HEK293 (cell line): ENCODE data around the gene GCAT.
A peak's percentile ranks its signal among the peaks of the same experiment; 100 is the strongest.

Source experiments
- BCL11A ChIP-seq: fragments of 450-650 bp; formaldehyde crosslinking; IDR thresholded peaks from 2 replicates; pipeline ENCODE4 v1.5.1; 2016; ENCODE audit warnings: low read depth, missing biosample characterization, missing genetic modification characterization
- EGR2 ChIP-seq: fragments of 450-650 bp; formaldehyde crosslinking; IDR thresholded peaks from 2 replicates; pipeline ENCODE4 v1.5.1; 2016; ENCODE audit warnings: low read depth, missing biosample characterization, missing genetic modification characterization
- GLI4 ChIP-seq: fragments of 450-650 bp; formaldehyde crosslinking; IDR thresholded peaks from 2 replicates; pipeline ENCODE4 v1.5.1; 2016; ENCODE audit warnings: missing biosample characterization, missing genetic modification characterization
- GLIS1 ChIP-seq: fragments of 450-650 bp; formaldehyde crosslinking; IDR thresholded peaks from 2 replicates; pipeline ENCODE4 v1.5.1; 2016; ENCODE audit warnings: missing biosample characterization, missing genetic modification characterization
- GLIS2 ChIP-seq: fragments of 450-650 bp; formaldehyde crosslinking; IDR thresholded peaks from 2 replicates; pipeline ENCODE4 v1.5.1; 2016; ENCODE audit warnings: missing biosample characterization, missing genetic modification characterization
- SCRT2 ChIP-seq: fragments of 450-650 bp; formaldehyde crosslinking; IDR thresholded peaks from 2 replicates; pipeline ENCODE4 v1.5.1; 2016; ENCODE audit warnings: missing biosample characterization, missing genetic modification characterization
- SETDB1 ChIP-seq: IDR thresholded peaks from one replicate; pipeline ENCODE4 v1.6.1; 2017; ENCODE audit warnings: mild to moderate bottlenecking, low read length, moderate library complexity, mixed read lengths; ENCODE audit not compliant: insufficient read length
- SP3 ChIP-seq: fragments of 450-650 bp; formaldehyde crosslinking; IDR thresholded peaks from 2 replicates; pipeline ENCODE4 v1.5.1; 2016; ENCODE audit warnings: missing biosample characterization, missing genetic modification characterization
- TCF7L2 ChIP-seq: IDR thresholded peaks from 2 replicates; pipeline ENCODE4 v1.6.1; 2011; ENCODE audit warnings: low read depth, mild to moderate bottlenecking, inconsistent platforms, low read length, moderate library complexity, borderline replicate concordance
- ZBTB17 ChIP-seq: fragments of 450-650 bp; formaldehyde crosslinking; IDR thresholded peaks from 2 replicates; pipeline ENCODE4 v1.5.1; 2016; ENCODE audit warnings: missing biosample characterization, missing genetic modification characterization
- ZBTB21 ChIP-seq: fragments of 450-650 bp; formaldehyde crosslinking; IDR thresholded peaks from 2 replicates; pipeline ENCODE4 v1.5.1; 2017; ENCODE audit warnings: missing biosample characterization, missing genetic modification characterization
- ZBTB7A ChIP-seq: fragments of 450-650 bp; formaldehyde crosslinking; IDR thresholded peaks from 2 replicates; pipeline ENCODE4 v1.5.1; 2016; ENCODE audit warnings: low read depth, missing biosample characterization, missing genetic modification characterization
- ZNF121 ChIP-seq: fragments of 450-650 bp; formaldehyde crosslinking; IDR thresholded peaks from 2 replicates; pipeline ENCODE4 v1.5.1; 2016; ENCODE audit warnings: missing biosample characterization, missing genetic modification characterization
- ZNF214 ChIP-seq: fragments of 450-650 bp; formaldehyde crosslinking; IDR thresholded peaks from 2 replicates; pipeline ENCODE4 v1.5.1; 2017; ENCODE audit warnings: missing biosample characterization, mild to moderate bottlenecking, missing genetic modification characterization, borderline replicate concordance
- ZNF221 ChIP-seq: fragments of 450-650 bp; formaldehyde crosslinking; IDR thresholded peaks from 2 replicates; pipeline ENCODE4 v1.5.1; 2017; ENCODE audit warnings: missing biosample characterization, missing genetic modification characterization, borderline replicate concordance
- ZNF335 ChIP-seq: fragments of 450-650 bp; formaldehyde crosslinking; conservative IDR thresholded peaks from 2 replicates; pipeline ENCODE4 v1.5.1; 2016; ENCODE audit warnings: missing biosample characterization, missing genetic modification characterization
- ZNF341 ChIP-seq: fragments of 450-650 bp; formaldehyde crosslinking; IDR thresholded peaks from 2 replicates; pipeline ENCODE4; 2016; ENCODE audit warnings: low read depth, missing biosample characterization, missing genetic modification characterization
- ZNF544 ChIP-seq: fragments of 450-650 bp; formaldehyde crosslinking; IDR thresholded peaks from 2 replicates; pipeline ENCODE4 v1.5.0; 2017; ENCODE audit warnings: missing biosample characterization, missing genetic modification characterization
- ZNF558 ChIP-seq: fragments of 450-650 bp; formaldehyde crosslinking; IDR thresholded peaks from 2 replicates; pipeline ENCODE4 v1.5.1; 2016; ENCODE audit warnings: missing biosample characterization, missing genetic modification characterization
- ZNF596 ChIP-seq: fragments of 450-650 bp; IDR thresholded peaks from 2 replicates; pipeline ENCODE4 v1.5.0; 2018; ENCODE audit warnings: missing biosample characterization, mild to moderate bottlenecking, missing genetic modification characterization, moderate library complexity
- ZNF629 ChIP-seq: fragments of 450-650 bp; formaldehyde crosslinking; IDR thresholded peaks from 2 replicates; pipeline ENCODE4 v1.5.1; 2017; ENCODE audit warnings: missing biosample characterization, missing genetic modification characterization
- ZNF660 ChIP-seq: fragments of 450-650 bp; IDR thresholded peaks from 2 replicates; pipeline ENCODE4 v1.5.1; 2018; ENCODE audit warnings: missing biosample characterization, mild to moderate bottlenecking, missing genetic modification characterization
- ZNF664 ChIP-seq: fragments of 450-650 bp; formaldehyde crosslinking; IDR thresholded peaks from 2 replicates; pipeline ENCODE4 v1.5.1; 2016; ENCODE audit warnings: missing biosample characterization, missing genetic modification characterization
- ZNF76 ChIP-seq: fragments of 450-650 bp; formaldehyde crosslinking; IDR thresholded peaks from 2 replicates; pipeline ENCODE4; 2016; ENCODE audit warnings: low read depth, missing biosample characterization, missing genetic modification characterization, borderline replicate concordance
- ZNF830 ChIP-seq: fragments of 450-650 bp; IDR thresholded peaks from 2 replicates; pipeline ENCODE4 v1.5.0; 2018; ENCODE audit warnings: missing biosample characterization, missing genetic modification characterization, low read depth, mild to moderate bottlenecking, moderate library complexity
- TF ChIP-seq, protein P1 (sequence below): fragments of 450-650 bp; formaldehyde crosslinking; IDR thresholded peaks from 2 replicates; pipeline ENCODE4 v1.5.1; 2016; ENCODE audit warnings: missing biosample characterization, missing genetic modification characterization
- TF ChIP-seq, protein P2 (sequence below): fragments of 450-650 bp; formaldehyde crosslinking; IDR thresholded peaks from 2 replicates; pipeline ENCODE4 v1.5.1; 2017; ENCODE audit warnings: missing biosample characterization, missing genetic modification characterization
- TF ChIP-seq, protein P3 (sequence below): fragments of 450-650 bp; formaldehyde crosslinking; IDR thresholded peaks from 2 replicates; pipeline ENCODE4 v1.5.1; 2016; ENCODE audit warnings: missing biosample characterization, missing genetic modification characterization
- TF ChIP-seq, protein P4 (sequence below): fragments of 450-650 bp; formaldehyde crosslinking; IDR thresholded peaks from 2 replicates; pipeline ENCODE4 v1.5.1; 2016; ENCODE audit warnings: missing biosample characterization, missing genetic modification characterization, low read depth
- TF ChIP-seq, protein P5 (sequence below): fragments of 450-650 bp; formaldehyde crosslinking; IDR thresholded peaks from 2 replicates; pipeline ENCODE4 v1.5.1; 2016; ENCODE audit warnings: missing biosample characterization, missing genetic modification characterization

The GCAT gene

DNA sequence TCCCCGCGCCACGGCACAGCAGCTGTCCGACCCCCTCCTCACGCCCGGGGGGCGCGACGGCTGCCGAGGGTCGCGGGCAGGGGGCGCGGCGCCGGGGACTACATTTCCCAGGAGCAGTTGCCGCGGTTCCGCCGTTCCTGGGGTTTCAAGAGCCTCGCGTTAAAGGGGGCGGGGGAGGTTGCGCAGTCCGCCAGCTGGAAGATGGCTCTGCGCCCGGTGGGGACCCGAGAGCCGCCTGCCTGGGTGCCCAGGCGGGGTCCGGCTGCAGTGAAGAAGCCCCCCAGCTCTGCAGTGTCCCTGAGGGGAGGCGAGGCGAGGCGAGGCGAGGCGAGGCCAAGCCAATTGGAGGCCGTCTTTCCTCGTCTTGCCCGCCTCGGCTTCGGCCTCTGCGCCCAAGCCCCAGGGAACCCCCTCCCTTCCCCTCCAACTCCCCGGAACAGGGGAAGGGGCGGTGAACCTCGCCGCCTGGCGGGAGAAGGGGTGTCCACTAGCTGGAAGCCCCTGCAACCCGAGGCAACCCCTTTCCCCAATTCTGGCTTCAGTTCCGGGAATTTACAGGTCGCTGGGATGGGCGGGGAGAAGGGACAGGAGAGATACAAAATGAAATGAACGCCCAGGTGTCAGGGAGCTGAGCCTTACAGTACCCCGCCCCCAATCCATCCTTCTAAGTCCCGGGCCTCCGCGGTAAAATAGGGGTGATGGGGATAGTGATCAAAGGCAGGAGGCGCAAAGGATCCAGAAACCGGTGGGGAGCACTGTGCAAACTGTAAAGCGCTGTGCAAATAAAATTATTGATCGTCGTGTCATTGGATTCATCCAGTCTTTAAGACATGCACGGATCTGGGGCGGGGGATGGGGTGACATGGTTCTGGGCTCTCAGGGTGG lies 5.2 kb upstream of the GCAT start (continued):
- TF ChIP-seq ZNF214 (tag by site-specific recombination), result no peak
- TF ChIP-seq, protein P1, sequence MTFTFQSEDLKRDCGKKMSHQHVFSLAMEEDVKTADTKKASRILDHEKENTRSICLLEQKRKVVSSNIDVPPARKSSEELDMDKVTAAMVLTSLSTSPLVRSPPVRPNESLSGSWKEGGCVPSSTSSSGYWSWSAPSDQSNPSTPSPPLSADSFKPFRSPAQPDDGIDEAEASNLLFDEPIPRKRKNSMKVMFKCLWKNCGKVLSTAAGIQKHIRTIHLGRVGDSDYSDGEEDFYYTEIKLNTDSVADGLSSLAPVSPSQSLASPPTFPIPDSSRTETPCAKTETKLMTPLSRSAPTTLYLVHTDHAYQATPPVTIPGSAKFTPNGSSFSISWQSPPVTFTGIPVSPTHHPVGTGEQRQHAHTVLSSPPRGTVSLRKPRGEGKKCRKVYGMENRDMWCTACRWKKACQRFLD (tag by site-specific recombination), result no peak
- no peak for TF ChIP-seq ZBTB21 (tag by site-specific recombination)
- TF ChIP-seq ZNF830 (tag by site-specific recombination), result no peak
- TF ChIP-seq ZNF76 (tag by site-specific recombination), result peak; percentile 87
- no peak for TF ChIP-seq TCF7L2
- TF ChIP-seq ZNF341 (tag by site-specific recombination), result peak; percentile 89
- TF ChIP-seq ZBTB17, result peak; percentile 54; the same call in 1 of the 2 replicates
- peak; percentile 76; the same call in 1 of the 2 replicates for TF ChIP-seq ZBTB7A
- no peak for TF ChIP-seq ZNF558 (tag by site-specific recombination)
- TF ChIP-seq ZNF544 (tag by site-specific recombination), result no peak
- TF ChIP-seq SETDB1, result no peak
- peak; percentile 67 for TF ChIP-seq GLIS2
- TF ChIP-seq EGR2 (tag by site-specific recombination), result peak; percentile 38
- TF ChIP-seq ZNF335 (tag by site-specific recombination), result peak; percentile 92
- TF ChIP-seq, protein P2, sequence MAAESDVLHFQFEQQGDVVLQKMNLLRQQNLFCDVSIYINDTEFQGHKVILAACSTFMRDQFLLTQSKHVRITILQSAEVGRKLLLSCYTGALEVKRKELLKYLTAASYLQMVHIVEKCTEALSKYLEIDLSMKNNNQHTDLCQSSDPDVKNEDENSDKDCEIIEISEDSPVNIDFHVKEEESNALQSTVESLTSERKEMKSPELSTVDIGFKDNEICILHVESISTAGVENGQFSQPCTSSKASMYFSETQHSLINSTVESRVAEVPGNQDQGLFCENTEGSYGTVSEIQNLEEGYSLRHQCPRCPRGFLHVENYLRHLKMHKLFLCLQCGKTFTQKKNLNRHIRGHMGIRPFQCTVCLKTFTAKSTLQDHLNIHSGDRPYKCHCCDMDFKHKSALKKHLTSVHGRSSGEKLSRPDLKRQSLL (tag by site-specific recombination), result no peak
- no peak for TF ChIP-seq BCL11A (tag by site-specific recombination)
- TF ChIP-seq, protein P3, sequence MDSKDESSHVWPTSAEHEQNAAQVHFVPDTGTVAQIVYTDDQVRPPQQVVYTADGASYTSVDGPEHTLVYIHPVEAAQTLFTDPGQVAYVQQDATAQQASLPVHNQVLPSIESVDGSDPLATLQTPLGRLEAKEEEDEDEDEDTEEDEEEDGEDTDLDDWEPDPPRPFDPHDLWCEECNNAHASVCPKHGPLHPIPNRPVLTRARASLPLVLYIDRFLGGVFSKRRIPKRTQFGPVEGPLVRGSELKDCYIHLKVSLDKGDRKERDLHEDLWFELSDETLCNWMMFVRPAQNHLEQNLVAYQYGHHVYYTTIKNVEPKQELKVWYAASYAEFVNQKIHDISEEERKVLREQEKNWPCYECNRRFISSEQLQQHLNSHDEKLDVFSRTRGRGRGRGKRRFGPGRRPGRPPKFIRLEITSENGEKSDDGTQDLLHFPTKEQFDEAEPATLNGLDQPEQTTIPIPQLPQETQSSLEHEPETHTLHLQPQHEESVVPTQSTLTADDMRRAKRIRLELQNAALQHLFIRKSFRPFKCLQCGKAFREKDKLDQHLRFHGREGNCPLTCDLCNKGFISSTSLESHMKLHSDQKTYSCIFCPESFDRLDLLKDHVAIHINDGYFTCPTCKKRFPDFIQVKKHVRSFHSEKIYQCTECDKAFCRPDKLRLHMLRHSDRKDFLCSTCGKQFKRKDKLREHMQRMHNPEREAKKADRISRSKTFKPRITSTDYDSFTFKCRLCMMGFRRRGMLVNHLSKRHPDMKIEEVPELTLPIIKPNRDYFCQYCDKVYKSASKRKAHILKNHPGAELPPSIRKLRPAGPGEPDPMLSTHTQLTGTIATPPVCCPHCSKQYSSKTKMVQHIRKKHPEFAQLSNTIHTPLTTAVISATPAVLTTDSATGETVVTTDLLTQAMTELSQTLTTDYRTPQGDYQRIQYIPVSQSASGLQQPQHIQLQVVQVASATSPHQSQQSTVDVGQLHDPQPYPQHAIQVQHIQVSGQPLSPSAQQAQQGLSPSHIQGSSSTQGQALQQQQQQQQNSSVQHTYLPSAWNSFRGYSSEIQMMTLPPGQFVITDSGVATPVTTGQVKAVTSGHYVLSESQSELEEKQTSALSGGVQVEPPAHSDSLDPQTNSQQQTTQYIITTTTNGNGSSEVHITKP (tag by site-specific recombination), result peak; percentile 83
- no peak for TF ChIP-seq ZNF121
- TF ChIP-seq ZNF660, result no peak; the same call in 1 of the 2 replicates
- TF ChIP-seq ZNF664 (tag by site-specific recombination), result no peak
- no peak; the same call in none of the 2 replicates for TF ChIP-seq ZNF629
- peak; percentile 7; the same call in 1 of the 2 replicates for TF ChIP-seq SCRT2 (tag by site-specific recombination)
- no peak for TF ChIP-seq ZNF596 (tag by site-specific recombination)
- TF ChIP-seq, protein P4, sequence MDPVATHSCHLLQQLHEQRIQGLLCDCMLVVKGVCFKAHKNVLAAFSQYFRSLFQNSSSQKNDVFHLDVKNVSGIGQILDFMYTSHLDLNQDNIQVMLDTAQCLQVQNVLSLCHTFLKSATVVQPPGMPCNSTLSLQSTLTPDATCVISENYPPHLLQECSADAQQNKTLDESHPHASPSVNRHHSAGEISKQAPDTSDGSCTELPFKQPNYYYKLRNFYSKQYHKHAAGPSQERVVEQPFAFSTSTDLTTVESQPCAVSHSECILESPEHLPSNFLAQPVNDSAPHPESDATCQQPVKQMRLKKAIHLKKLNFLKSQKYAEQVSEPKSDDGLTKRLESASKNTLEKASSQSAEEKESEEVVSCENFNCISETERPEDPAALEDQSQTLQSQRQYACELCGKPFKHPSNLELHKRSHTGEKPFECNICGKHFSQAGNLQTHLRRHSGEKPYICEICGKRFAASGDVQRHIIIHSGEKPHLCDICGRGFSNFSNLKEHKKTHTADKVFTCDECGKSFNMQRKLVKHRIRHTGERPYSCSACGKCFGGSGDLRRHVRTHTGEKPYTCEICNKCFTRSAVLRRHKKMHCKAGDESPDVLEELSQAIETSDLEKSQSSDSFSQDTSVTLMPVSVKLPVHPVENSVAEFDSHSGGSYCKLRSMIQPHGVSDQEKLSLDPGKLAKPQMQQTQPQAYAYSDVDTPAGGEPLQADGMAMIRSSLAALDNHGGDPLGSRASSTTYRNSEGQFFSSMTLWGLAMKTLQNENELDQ (tag by site-specific recombination), result no peak
- peak; percentile 39; the same call in 1 of the 2 replicates for TF ChIP-seq GLIS1
- no peak for TF ChIP-seq ZNF221 (tag by site-specific recombination)
- TF ChIP-seq GLI4, result no peak
- peak; percentile 44 for TF ChIP-seq SP3
- TF ChIP-seq, protein P5, sequence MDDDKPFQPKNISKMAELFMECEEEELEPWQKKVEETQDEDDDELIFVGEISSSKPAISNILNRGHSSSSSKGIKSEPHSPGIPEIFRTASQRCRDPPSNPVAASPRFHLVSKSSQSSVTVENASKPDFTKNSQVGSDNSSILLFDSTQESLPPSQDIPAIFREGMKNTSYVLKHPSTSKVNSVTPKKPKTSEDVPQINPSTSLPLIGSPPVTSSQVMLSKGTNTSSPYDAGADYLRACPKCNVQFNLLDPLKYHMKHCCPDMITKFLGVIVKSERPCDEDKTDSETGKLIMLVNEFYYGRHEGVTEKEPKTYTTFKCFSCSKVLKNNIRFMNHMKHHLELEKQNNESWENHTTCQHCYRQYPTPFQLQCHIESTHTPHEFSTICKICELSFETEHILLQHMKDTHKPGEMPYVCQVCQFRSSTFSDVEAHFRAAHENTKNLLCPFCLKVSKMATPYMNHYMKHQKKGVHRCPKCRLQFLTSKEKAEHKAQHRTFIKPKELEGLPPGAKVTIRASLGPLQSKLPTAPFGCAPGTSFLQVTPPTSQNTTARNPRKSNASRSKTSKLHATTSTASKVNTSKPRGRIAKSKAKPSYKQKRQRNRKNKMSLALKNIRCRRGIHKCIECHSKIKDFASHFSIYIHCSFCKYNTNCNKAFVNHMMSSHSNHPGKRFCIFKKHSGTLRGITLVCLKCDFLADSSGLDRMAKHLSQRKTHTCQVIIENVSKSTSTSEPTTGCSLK (tag by site-specific recombination), result no peak
